NB4 (cell line): ENCODE results near the gene OLFM2.

Experiments used
- DNase-seq: peaks from one replicate; pipeline ENCODE4 v3.0.0; 2010; ENCODE audit warnings: low read depth
- H3K4me3 ChIP-seq: one replicate; pipeline ENCODE4 v1.5.1; 2011; ENCODE audit warnings: mild to moderate bottlenecking, low read depth, low read length, moderate library complexity
- MYC ChIP-seq: IDR thresholded peaks from 2 replicates; pipeline ENCODE4 v1.6.1; 2011; ENCODE audit warnings: low read depth, low read length
- POLR2A ChIP-seq: IDR thresholded peaks from 2 replicates; pipeline ENCODE4 v1.6.1; 2011; ENCODE audit warnings: mild to moderate bottlenecking; ENCODE audit not compliant: insufficient read length; ENCODE audit errors: extremely low read depth
- TF ChIP-seq, protein P1 (sequence below): IDR thresholded peaks from 2 replicates; pipeline ENCODE4 v1.6.1; 2011; ENCODE audit warnings: low read depth, low read length
- TF ChIP-seq, protein P2 (sequence below): IDR thresholded peaks from one replicate; pipeline ENCODE4 v1.5.1; 2012; ENCODE audit warnings: low read depth, low read length

Gene OLFM2

DNA sequence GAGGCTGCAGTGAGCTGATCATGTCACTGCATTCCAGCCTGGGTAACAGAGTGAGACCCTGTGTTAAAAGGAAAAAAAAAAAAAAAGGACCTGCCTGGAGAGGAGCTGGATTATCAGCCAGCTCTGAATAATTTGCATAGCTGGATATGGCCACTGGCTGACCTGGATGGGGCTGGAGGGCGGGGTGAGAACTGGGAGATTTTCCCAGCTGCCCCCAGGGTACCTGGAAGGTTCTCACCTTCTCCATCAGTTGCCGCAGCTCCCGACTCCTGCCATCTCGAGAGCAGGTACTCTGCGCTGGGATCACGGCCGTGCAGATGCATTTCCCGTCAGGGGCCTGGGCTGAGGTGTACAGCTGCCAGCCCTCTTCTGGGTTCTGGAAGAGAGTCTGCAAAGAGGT lies 75.9 kb downstream of the OLFM2 start:
- no peak for DNase-seq
- no peak overlapping the region for H3K4me3 ChIP-seq
- TF ChIP-seq, protein P1, sequence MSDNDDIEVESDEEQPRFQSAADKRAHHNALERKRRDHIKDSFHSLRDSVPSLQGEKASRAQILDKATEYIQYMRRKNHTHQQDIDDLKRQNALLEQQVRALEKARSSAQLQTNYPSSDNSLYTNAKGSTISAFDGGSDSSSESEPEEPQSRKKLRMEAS, result no peak
- TF ChIP-seq MYC (no peak), POLR2A (no peak)
- TF ChIP-seq, protein P2, sequence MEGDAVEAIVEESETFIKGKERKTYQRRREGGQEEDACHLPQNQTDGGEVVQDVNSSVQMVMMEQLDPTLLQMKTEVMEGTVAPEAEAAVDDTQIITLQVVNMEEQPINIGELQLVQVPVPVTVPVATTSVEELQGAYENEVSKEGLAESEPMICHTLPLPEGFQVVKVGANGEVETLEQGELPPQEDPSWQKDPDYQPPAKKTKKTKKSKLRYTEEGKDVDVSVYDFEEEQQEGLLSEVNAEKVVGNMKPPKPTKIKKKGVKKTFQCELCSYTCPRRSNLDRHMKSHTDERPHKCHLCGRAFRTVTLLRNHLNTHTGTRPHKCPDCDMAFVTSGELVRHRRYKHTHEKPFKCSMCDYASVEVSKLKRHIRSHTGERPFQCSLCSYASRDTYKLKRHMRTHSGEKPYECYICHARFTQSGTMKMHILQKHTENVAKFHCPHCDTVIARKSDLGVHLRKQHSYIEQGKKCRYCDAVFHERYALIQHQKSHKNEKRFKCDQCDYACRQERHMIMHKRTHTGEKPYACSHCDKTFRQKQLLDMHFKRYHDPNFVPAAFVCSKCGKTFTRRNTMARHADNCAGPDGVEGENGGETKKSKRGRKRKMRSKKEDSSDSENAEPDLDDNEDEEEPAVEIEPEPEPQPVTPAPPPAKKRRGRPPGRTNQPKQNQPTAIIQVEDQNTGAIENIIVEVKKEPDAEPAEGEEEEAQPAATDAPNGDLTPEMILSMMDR, result no peak

DNA sequence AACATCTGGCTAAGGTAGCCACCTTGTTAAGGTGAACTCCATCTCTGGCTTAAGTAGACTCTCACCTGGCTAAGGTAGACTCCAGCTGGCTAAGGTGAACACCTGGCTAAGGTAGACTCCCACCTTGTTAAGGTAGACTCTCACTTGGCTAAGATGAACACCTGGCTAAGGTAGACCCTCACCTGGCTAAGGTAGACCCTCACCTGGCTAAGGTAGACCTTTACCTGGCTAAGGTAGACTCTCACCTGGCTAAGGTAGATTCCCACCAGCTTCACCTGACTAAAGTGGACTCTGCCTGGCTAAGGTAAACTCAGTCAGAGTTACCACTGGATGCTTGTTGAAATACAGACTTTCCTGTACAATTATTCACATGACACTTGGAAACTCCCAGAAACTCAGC lies 77.5 kb downstream of the OLFM2 start:
- TF ChIP-seq, protein P2, result no peak
- TF ChIP-seq, protein P1, result no peak
- TF ChIP-seq MYC, result no peak
- no peak for TF ChIP-seq POLR2A
- no peak for DNase-seq
- no peak overlapping the region for H3K4me3 ChIP-seq

DNA sequence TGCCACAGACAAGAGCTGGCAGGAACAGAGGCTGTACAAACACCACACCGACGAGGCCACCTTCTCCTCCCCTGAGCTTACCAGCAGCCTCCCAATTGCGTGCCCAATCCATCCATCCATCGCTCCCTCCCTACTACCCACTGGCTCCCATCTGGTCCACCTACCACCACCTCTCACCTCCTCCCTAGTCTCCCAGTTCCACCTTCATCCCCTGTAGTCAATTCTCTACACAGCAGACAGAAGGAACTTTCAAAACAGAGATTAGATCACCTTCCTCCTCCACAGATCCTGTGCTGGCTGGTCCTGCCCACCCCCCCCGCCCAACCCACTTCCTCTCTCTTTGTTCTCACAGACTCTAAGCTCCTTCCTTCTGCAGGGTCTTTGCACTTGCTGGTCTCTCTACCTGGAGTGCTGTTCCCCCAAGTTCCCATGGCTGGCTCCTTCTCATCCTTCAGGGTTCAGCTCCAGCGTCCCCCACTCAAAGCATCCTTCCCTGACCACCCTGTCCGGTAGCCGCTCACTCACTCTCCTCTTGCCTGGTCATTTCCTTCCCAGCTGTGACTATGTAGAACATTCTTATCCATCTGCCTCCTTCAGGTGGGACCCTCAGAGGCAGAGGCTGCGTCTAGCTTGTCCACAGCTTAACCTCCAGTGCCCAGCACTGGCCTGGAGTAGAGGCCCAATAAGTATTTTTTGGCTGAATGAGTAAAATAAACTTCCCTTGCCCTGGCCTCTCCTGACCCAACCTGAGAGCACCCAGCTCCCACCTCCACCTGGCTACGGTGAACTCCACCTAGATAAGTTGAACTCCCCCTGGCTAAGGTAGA lies 78.2 kb downstream of the OLFM2 start:
- DNase-seq, result peak; percentile 79
- TF ChIP-seq, protein P1, result no peak
- TF ChIP-seq MYC (no peak), POLR2A (no peak)
- TF ChIP-seq, protein P2, result no peak

DNA sequence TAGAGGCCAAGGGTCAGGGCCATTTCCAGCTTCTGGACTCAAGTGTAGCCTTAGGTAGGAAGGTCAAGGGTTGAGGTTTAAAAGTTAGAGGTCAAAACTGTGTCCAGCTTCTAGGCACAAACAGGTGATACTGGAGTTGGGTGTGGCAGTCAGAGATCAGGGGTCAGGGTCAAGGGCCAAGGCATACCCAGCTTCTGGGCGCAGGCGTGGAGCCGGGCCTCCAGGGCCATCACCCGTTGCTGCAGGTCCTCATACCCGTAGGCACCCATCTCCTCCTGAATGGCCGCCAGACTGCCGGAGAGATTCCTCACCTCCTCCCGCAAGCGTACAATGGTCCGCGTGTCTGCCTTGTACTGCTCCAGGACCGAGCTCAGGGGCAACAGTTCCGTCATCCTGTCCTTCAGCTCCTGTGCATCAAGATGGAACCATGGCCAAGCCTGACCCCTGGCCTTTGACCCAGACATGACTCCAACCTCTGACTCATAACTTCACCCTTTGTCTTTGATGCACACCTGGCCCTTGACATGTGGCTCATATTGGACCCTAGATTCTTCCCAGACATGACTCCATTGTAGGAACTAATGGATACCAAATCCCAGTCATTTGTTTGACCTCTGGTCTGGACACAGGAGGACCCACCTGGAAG lies 79.1 kb downstream of the OLFM2 start:
- no peak overlapping the region for H3K4me3 ChIP-seq
- no peak for TF ChIP-seq POLR2A
- no peak for TF ChIP-seq MYC
- TF ChIP-seq, protein P2, result no peak
- TF ChIP-seq, protein P1, result no peak

More for the DNA sequence above, 78.2 kb downstream of the OLFM2 start:
- H3K4me3 ChIP-seq, result no peak overlapping the region

DNA sequence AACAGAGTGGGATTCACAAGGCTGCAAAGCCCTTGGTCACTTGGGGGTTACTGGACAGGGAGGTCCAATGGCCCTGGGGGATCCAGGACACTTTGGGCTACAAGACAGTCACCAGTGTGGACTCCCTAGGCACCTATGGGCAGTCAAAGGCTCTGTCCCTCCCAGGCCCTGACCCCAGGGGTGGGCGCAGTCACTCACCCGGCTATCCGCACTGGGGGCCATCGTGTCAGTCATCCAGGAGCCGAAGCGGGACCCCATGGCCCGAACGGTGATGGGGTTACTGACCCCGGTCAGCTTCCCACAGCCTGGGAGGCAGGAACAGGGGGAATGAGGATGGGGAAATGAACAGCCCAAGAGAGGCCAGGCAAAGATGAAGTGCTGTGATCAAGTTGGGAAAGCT lies 79.7 kb downstream of the OLFM2 start:
- DNase-seq, result no peak

More for the DNA sequence above, 79.1 kb downstream of the OLFM2 start:
- no peak for DNase-seq

More for the DNA sequence above, 79.7 kb downstream of the OLFM2 start:
- no peak overlapping the region for H3K4me3 ChIP-seq
- TF ChIP-seq POLR2A, result no peak
- TF ChIP-seq, protein P2, result no peak
